Measurements from ENCODE around the gene KDM4C. TPM values are rescaled to one million over a fixed set of nuclear protein-coding genes. Genes with fewer than 3 reads are reported as not detected.

KDM4C gene
- total and polyA plus RNA-seq, 2 of the 8 experiments (the other 6 are each of a cell fraction or from before 2014, with no cell fraction given): 13.0 to 26.1 TPM

GRCh38 chr9:7195526-7195925 lies 437.8 kb downstream of the KDM4C start (continued):
- no peak for TF ChIP-seq ATF2 (IDR thresholded peaks at IDR 0.05; ENCODE audit: low read length)
- TF ChIP-seq EP300 (IDR thresholded peaks at IDR 0.05; ENCODE audit: borderline replicate concordance in 1 of 2, low read depth in 2 of 2, low read length in 2 of 2): no peak

Data from H1 (cell line).